A549 (cell line): ENCODE data around the gene JPT1. TPM values are rescaled to one million over a fixed set of nuclear protein-coding genes. Genes with fewer than 3 reads are reported as not detected.
"Not testable (repeated sequence)": the region's sequence is repeated elsewhere in the genome, so short reads cannot be mapped to it uniquely, and the experiment has no call there.

ENCODE experiments used
- ATAC-seq, 2 experiments: fragments of 200-7000 bp in 1 of 2; fragments of >200 bp in 1 of 2; cut with Nextera tagmentation in 1 of 2; cut with Tn5 transposase in 1 of 2; 3 replicates each; pipeline versions ENCODE4 v1.8.0 to v1.9.1; 2018 to 2020; ENCODE audit warnings: mild to moderate bottlenecking in 1 of 2, moderate library complexity in 1 of 2
- CTCF ChIA-PET: fragments of 300-600 bp; sonication (Branson Sonifier 250); formaldehyde crosslinking; extraction: SDS; loops from one replicate; lab custom pipeline; 2021; ENCODE audit warnings: antibody characterized with exemption, inconsistent platforms; lab: Yijun Ruan, JAX
- POLR2A ChIA-PET: fragments of 350-600 bp; formaldehyde crosslinking; extraction: SDS; loops from one replicate; lab custom pipeline; 2021; ENCODE audit warnings: antibody characterized with exemption, inconsistent platforms; lab: Yijun Ruan, JAX
- DNase-seq, 2 experiments: peaks; one replicate each; pipeline versions ENCODE4 v3.0.0 to v3.0.0-alpha.2; 2011 to 2016; ENCODE audit warnings: low read depth in 1 of 2, low spot score in 1 of 2
- FAIRE-seq: peaks from 2 replicates; lab custom pipeline; 2011; peaks lifted over from hg19 to GRCh38; lab: Jason Lieb, UNC
- H3K27ac ChIP-seq, 2 experiments: fragments of >200 bp; sonication (Bioruptor Twin); formaldehyde crosslinking; 3 replicates each; pipeline ENCODE4 v1.5.1; 2016 to 2017
- H3K4me1 ChIP-seq: fragments of >200 bp; sonication (Bioruptor Twin); formaldehyde crosslinking; 3 replicates; pipeline ENCODE4 v1.6.1; 2016
- H3K4me2 ChIP-seq: fragments of >200 bp; sonication (Bioruptor Twin); formaldehyde crosslinking; 3 replicates; pipeline ENCODE4 v1.6.1; 2016
- H3K4me3 ChIP-seq: fragments of >200 bp; sonication (Bioruptor Twin); formaldehyde crosslinking; 3 replicates; pipeline ENCODE4 v1.5.1; 2016
- H3K9me3 ChIP-seq: fragments of >200 bp; sonication (Bioruptor Twin); formaldehyde crosslinking; 3 replicates; pipeline ENCODE4 v1.6.1; 2016
- CEBPB ChIP-seq, 2 experiments: fragments of >200 bp in 1 of 2; sonication (Bioruptor Twin) in 1 of 2; formaldehyde crosslinking in 1 of 2; IDR thresholded peaks; 2 replicates each; pipeline ENCODE4 v1.6.1; 2012 to 2016
- CHD4 ChIP-seq: fragments of 200-600 bp; sonication (generic); IDR thresholded peaks from 2 replicates; pipeline ENCODE4 v1.6.1; 2016; ENCODE audit warnings: antibody characterized with exemption, mild to moderate bottlenecking, borderline replicate concordance
- EHMT2 ChIP-seq: fragments of 200-600 bp; sonication (generic); IDR thresholded peaks from 2 replicates; pipeline ENCODE4 v1.6.1; 2016; ENCODE audit warnings: antibody characterized with exemption, low read depth, mild to moderate bottlenecking, moderate library complexity
- FOSL2 ChIP-seq, 2 experiments: fragments of 450-650 bp in 1 of 2; fragments of >200 bp in 1 of 2; sonication (Bioruptor Twin) in 1 of 2; formaldehyde crosslinking; IDR thresholded peaks; 2 replicates each; pipeline versions ENCODE4 v1.5.0 to v1.6.1; 2016 to 2020; ENCODE audit warnings: mild to moderate bottlenecking in 1 of 2, moderate library complexity in 1 of 2
- GATA3 ChIP-seq: IDR thresholded peaks from 2 replicates; pipeline ENCODE4 v1.6.1; 2012; ENCODE audit warnings: borderline replicate concordance
- HES2 ChIP-seq: fragments of >200 bp; sonication (Bioruptor Twin); formaldehyde crosslinking; IDR thresholded peaks from 2 replicates; pipeline ENCODE4 v1.6.1; 2016
- HEYL ChIP-seq: fragments of 250-450 bp; sonication (Bioruptor Pico); IDR thresholded peaks from 2 replicates; pipeline ENCODE4 v1.8.0; 2021; ENCODE audit warnings: mild to moderate bottlenecking, moderate library complexity
- JUN ChIP-seq, 2 experiments: fragments of >200 bp; sonication (Bioruptor Twin); formaldehyde crosslinking; IDR thresholded peaks; 2 replicates in 1 of 2; 3 replicates in 1 of 2; pipeline ENCODE4 v1.6.1; 2016 to 2017
- KDM5A ChIP-seq: fragments of 200-600 bp; sonication (generic); IDR thresholded peaks from 2 replicates; pipeline ENCODE4 v1.6.1; 2016; ENCODE audit warnings: antibody characterized with exemption, mild to moderate bottlenecking
- POLR2AphosphoS2 ChIP-seq: conservative IDR thresholded peaks from 2 replicates; pipeline ENCODE4 v1.6.1; 2012; ENCODE audit warnings: low read length, improper control_type of control experiment, inconsistent platforms
- SMC3 ChIP-seq: fragments of >200 bp; sonication (Bioruptor Twin); formaldehyde crosslinking; IDR thresholded peaks from 3 replicates; pipeline ENCODE4 v1.6.1; 2018; ENCODE audit warnings: inconsistent platforms
- TFCP2L1 ChIP-seq: fragments of 250-450 bp; sonication (Bioruptor Pico); IDR thresholded peaks from 2 replicates; pipeline ENCODE4 v1.5.0; 2021; ENCODE audit warnings: mild to moderate bottlenecking
- TP53 ChIP-seq: fragments of 250-450 bp; sonication (Bioruptor Pico); IDR thresholded peaks from 2 replicates; pipeline ENCODE4 v1.5.0; 2021; ENCODE audit warnings: mild to moderate bottlenecking, moderate library complexity
- ZFP36 ChIP-seq: fragments of 450-650 bp; IDR thresholded peaks from 2 replicates; pipeline ENCODE4 v1.6.1; 2014; ENCODE audit warnings: borderline replicate concordance; ENCODE audit not compliant: partially characterized antibody
- WGBS: methylation state at CpG from one replicate; pipeline ENCODE4 v1.1.6; 2017; ENCODE audit errors: missing lambda C conversion rate; 5-methylcytosine and 5-hydroxymethylcytosine counted together
- polyA plus RNA-seq, 4 experiments: library from polyadenylated mRNA; depleted of rRNA in 3 of 4; stranded (reverse); fragments of >200 nt; fragmentation: RNase III in 1 of 4; extraction: RNeasy Plus Mini Kit Qiagen cat#74134 plus additional on column Dnase treatment in 1 of 4; gene quantifications; 2 replicates in 3 of 4; 3 replicates in 1 of 4; pipeline ENCODE4 v1.2.3, GENCODE V29; 2011 to 2017
- TF ChIP-seq, protein P1 (sequence below): IDR thresholded peaks from 2 replicates; pipeline ENCODE4 v1.6.1; 2012; ENCODE audit warnings: low read depth, borderline replicate concordance
- TF ChIP-seq, protein P2 (sequence below): fragments of 200-600 bp; sonication (generic); IDR thresholded peaks from 2 replicates; pipeline ENCODE4 v1.6.1; 2016; ENCODE audit warnings: antibody characterized with exemption, mild to moderate bottlenecking, moderate library complexity

JPT1 gene
- polyA plus RNA-seq, 2 of the 4 experiments (the other 2 are of a cell fraction) = 196 to 623 TPM

DNA sequence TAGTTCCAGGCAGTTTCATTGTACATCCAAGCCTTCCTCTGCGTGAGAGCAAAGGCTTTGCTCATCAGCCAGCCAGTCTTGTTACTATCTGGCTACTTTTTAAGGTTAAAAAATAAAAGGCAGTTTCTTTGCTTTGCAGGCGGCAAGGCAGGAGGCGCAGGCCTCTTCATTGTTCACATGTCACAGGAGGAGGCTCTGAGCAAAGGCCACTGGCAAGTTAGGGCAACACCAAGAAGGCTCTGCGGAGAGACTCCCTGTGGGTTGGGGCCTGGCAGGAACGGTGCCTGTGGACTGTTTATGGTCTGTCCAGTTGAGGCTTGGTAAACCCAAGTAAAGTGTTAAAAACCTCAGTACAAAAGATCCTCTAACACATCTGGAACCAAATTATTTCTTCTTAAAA is 18.9 kb downstream of the JPT1 start:
- Histone ChIP-seq H3K4me3 (no peak overlapping the region), H3K4me2 (no peak overlapping the region), H3K27ac (no peak overlapping the region), H3K9me3 (no peaks in the 10 kb centered on the region), H3K4me1 (peaks cover 7% of the 10 kb centered on the region)
- TF ChIP-seq HES2 = no peak
- TF ChIP-seq GATA3 = no peak
- TF ChIP-seq CHD4 = no peak
- no peak for TF ChIP-seq TFCP2L1
- TF ChIP-seq POLR2AphosphoS2 = no peak
- no peak for TF ChIP-seq CEBPB (IDR thresholded peaks at IDR 0.05)
- no peak for TF ChIP-seq SMC3
- no peak for TF ChIP-seq KDM5A
- TF ChIP-seq JUN (IDR thresholded peaks at IDR 0.05) = no peak
- no peak for TF ChIP-seq HEYL (CRISPR knock-in tag)
- ChIA-PET POLR2A (interaction anchor here (1.2 kb wide), 1 partner anchor 21 kb away, joined by 3 read pairs; no protein-coding TSS in a partner anchor), CTCF (interaction anchor here (1.2 to 62.2 kb wide), 2 partner anchors 36 to 49 kb away, joined by 4 to 3429 read pairs; partner anchors contain the start of genes ARMC7, ATP5PD, KCTD2 and SLC16A5)
- 89% methylated on average over 5 of the region's 5 CpGs for WGBS
- no peak for ATAC-seq
- FAIRE-seq = no peak
- DNase-seq = no peak

- not testable (repeated sequence) for TF ChIP-seq FOSL2 (IDR thresholded peaks at IDR 0.05)
- peak; percentile 47; the same call in 1 of the 2 replicates for TF ChIP-seq FOSL2 (CRISPR knock-in tag; IDR thresholded peaks at IDR 0.05)
- TF ChIP-seq, all 56 proteins: peak for 1; not testable (repeated sequence) for 55
- not testable (repeated sequence) for FAIRE-seq, DNase-seq
Measured at GRCh38 chr17:75133607-75134347, 20.5 kb downstream of the JPT1 start.

GRCh38 chr17:75133001-75133400 is 21.3 kb downstream of the JPT1 start:
- CTCF ChIA-PET = interaction anchor here (0.7 to 62.2 kb wide), 8 partner anchors 12 to 188 kb away, joined by 3 to 3429 read pairs (median 25); partner anchors contain the start of genes ARMC7, ATP5PD, KCTD2 and NUP85
- no peak overlapping the region for H3K4me2 ChIP-seq
- no peak overlapping the region for H3K4me3 ChIP-seq
- H3K27ac ChIP-seq = peak overlapping the region in 1 of 2 experiments; percentile 44; a peak in 2 of 6 replicates
- no peak for TF ChIP-seq EHMT2
- TF ChIP-seq TP53 (CRISPR knock-in tag) = no peak
- TF ChIP-seq ZFP36 = no peak
- TF ChIP-seq, protein P1, sequence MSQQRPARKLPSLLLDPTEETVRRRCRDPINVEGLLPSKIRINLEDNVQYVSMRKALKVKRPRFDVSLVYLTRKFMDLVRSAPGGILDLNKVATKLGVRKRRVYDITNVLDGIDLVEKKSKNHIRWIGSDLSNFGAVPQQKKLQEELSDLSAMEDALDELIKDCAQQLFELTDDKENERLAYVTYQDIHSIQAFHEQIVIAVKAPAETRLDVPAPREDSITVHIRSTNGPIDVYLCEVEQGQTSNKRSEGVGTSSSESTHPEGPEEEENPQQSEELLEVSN = no peak
- TF ChIP-seq, protein P2, sequence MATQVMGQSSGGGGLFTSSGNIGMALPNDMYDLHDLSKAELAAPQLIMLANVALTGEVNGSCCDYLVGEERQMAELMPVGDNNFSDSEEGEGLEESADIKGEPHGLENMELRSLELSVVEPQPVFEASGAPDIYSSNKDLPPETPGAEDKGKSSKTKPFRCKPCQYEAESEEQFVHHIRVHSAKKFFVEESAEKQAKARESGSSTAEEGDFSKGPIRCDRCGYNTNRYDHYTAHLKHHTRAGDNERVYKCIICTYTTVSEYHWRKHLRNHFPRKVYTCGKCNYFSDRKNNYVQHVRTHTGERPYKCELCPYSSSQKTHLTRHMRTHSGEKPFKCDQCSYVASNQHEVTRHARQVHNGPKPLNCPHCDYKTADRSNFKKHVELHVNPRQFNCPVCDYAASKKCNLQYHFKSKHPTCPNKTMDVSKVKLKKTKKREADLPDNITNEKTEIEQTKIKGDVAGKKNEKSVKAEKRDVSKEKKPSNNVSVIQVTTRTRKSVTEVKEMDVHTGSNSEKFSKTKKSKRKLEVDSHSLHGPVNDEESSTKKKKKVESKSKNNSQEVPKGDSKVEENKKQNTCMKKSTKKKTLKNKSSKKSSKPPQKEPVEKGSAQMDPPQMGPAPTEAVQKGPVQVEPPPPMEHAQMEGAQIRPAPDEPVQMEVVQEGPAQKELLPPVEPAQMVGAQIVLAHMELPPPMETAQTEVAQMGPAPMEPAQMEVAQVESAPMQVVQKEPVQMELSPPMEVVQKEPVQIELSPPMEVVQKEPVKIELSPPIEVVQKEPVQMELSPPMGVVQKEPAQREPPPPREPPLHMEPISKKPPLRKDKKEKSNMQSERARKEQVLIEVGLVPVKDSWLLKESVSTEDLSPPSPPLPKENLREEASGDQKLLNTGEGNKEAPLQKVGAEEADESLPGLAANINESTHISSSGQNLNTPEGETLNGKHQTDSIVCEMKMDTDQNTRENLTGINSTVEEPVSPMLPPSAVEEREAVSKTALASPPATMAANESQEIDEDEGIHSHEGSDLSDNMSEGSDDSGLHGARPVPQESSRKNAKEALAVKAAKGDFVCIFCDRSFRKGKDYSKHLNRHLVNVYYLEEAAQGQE = no peak
- no peaks in the 10 kb centered on the region for H3K9me3 ChIP-seq
- WGBS = 83% methylated on average over 3 of the region's 3 CpGs
- DNase-seq = no peak
- POLR2A ChIA-PET = interaction anchor here (1.4 to 1.8 kb wide), 2 partner anchors 22 to 68 kb away, joined by 4 to 9 read pairs; partner anchors contain the start of gene JPT1
- FAIRE-seq = no peak
- H3K4me1 ChIP-seq = peaks cover 30% of the 10 kb centered on the region
- ATAC-seq = no peak

More at GRCh38 chr17:75133607-75134347, 20.5 kb downstream of the JPT1 start:
- not testable (repeated sequence) for ATAC-seq, H3K9me3 ChIP-seq, H3K4me2 ChIP-seq, H3K4me3 ChIP-seq
- Histone ChIP-seq H3K27ac (0 out of 6 replicates have a peak overlapping the region, but pooled peaks of 1 of the 2 experiments have one; percentile 0), H3K4me1 (peaks cover 23% of the 10 kb centered on the region)
- 84% methylated on average over 14 of the region's 14 CpGs for WGBS
- ChIA-PET POLR2A (interaction anchor here (0.6 to 1.0 kb wide), 2 partner anchors 10 to 19 kb away, joined by 3 to 4 read pairs; no protein-coding TSS in a partner anchor), CTCF (interaction anchor here (1.1 to 62.2 kb wide), 4 partner anchors 11 to 68 kb away, joined by 4 to 3429 read pairs (median 82); partner anchors contain the start of genes ARMC7, ATP5PD, KCTD2 and SLC16A5)
